Stimulated activated CD4-positive, alpha-beta T cell treated with anti-CD3 and anti-CD28 coated beads, Interleukin-4, amount 100 ng/mL, for 24 hours (primary cell): ENCODE results near the gene CLCN3.
"Not testable (repeated sequence)": the region's sequence is repeated elsewhere in the genome, so short reads cannot be mapped to it uniquely, and the experiment has no call there.

ENCODE experiments used
- DNase-seq: peaks from one replicate; pipeline ENCODE4 v3.0.0-alpha.2; 2020

Gene CLCN3

DNA sequence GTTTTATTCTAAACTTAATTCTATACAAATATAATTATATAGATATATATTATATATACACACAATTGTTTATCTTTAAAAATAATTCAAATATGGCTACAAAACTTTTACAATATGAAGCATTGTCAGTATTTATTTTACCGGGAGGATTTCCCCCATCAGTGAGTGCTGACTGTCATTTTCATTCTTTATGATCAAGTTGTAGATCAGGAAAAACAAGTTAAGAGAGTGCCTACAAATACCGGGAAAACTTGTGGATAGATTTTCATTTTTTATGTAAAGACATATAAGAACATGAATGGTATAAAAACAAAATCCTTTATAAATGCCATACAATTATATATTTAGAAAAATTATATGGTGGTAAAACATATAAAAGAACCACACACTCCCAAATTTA, 37.8 kb downstream of the CLCN3 start:
- no peak for DNase-seq

GRCh38 chr4:169658975-169659715, 38.8 kb downstream of the CLCN3 start:
- DNase-seq: no peak

GRCh38 chr4:169659716-169660670, 39.6 kb downstream of the CLCN3 start:
- peak; percentile 77 for DNase-seq

DNA sequence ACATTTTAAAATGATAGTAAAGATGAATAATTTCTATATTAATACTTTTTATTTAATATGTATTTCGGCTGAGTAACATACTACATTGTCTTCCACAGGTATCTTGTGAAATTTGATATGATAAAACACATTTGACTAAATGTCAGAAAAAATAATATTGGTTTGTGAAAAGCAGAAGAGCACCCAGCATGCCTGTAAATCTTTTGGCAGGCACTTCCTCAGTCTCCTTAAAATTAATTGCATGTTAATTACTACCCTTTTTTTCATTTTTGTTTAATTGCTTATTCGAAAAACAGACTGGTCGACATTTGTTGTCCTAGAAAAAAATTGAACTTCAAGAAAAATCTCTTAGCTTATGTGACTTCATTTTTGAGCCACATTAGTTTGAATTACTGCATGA, 40.6 kb downstream of the CLCN3 start:
- no peak for DNase-seq

- DNase-seq: no peak
Observed at GRCh38 chr4:169661761-169662160, 41.4 kb downstream of the CLCN3 start.

- no peak for DNase-seq
Observed at GRCh38 chr4:169662206-169662605, 41.8 kb downstream of the CLCN3 start.

GRCh38 chr4:169663402-169663801, 43.0 kb downstream of the CLCN3 start:
- DNase-seq: no peak

- no peak for DNase-seq
Observed at GRCh38 chr4:169663831-169664230, 43.5 kb downstream of the CLCN3 start.

DNA sequence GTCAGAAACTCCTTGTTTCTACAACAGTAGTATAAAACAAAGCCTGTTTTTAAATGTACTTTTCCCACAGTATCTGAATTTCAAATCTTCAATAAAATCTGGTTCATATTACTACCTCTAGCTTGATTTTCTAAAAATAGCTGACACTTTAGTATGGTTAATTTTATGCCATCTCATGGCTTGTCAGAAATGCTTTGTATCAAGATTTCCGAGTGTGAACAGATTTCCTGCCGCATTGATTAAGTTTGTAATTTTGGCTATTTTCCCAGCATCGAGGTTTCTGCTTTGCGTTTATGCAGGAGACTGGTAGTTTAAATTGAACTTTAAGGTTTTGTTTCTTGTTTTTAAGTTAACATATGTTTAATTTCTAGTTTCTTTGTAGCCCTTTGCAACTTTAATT, 44.2 kb downstream of the CLCN3 start:
- DNase-seq: no peak

DNA sequence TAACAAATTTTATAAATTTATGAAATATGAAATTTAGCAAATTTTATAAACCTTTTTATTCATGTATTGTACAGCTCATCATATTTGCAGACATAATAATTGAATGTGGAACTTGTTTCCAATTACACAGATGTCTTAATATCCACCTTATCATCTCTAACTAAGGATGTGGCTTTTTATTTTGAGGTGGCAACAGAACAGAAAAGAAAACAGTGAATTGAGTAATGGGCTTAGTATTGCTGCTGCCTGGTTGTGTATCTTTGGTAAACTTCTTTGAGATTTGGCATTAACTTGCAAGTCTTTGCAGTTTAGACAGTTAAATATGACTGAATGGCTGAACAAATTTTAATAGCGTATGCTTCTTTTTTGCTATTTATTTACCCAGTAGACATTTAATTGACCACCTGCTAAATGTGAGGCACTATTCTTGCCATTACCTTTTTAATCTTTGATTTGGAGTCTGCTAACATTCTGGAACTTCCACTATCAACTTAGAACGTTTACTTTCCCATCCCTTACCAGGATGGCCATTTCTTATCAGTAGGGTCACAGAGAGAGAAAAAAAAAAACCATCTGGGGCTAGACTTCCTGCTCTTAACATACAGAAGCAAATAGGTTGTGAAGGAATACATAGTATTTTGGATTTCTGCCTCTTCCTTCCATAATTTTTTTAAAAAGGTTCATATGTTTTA, 44.8 kb downstream of the CLCN3 start:
- no peak for DNase-seq

GRCh38 chr4:169668069-169668721, 47.8 kb downstream of the CLCN3 start:
- no peak for DNase-seq

DNA sequence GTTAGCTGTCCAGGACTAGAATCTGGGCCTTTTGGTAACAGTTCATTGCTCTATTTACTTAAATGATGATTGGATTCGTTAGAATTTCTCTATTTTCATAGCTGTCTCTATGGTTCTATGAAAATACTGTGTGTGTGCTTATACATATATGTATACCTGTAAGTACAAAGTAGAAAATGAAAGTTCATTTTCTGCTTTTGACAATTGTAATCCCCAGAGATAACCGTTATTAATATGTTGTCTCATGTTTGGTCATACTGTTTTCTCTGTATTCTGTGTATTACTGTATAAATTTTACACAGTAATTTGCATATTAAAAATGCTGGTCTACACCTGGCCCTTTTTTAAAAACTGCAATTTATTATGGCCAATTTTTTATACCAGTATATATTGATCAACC, 55.4 kb downstream of the CLCN3 start:
- DNase-seq: no peak

- no peak for DNase-seq
Observed at GRCh38 chr4:169677150-169677748, 56.9 kb downstream of the CLCN3 start.

DNA sequence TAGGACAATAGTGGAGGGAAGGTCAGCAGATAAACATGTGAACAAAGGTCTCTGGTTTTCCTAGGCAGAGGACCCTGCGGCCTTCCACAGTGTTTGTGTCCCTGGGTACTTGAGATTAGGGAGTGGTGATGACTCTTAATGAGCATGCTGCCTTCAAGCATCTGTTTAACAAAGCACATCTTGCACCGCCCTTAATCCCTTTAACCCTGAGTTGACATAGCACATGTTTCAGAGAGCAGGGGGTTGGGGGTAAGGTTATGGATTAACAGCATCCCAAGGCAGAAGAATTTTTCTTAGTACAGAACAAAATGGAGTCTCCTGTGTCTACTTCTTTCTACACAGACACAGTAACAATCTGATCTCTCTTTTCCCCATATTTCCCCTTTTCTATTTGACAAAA, 58.1 kb downstream of the CLCN3 start:
- DNase-seq: not testable (repeated sequence)

GRCh38 chr4:169678951-169679591, 58.7 kb downstream of the CLCN3 start:
- DNase-seq: not testable (repeated sequence)

- no peak for DNase-seq
Observed at GRCh38 chr4:169682372-169683047, 62.1 kb downstream of the CLCN3 start.

- no peak for DNase-seq
Observed at GRCh38 chr4:169689681-169690080, 69.3 kb downstream of the CLCN3 start.

GRCh38 chr4:169690787-169691186, 70.4 kb downstream of the CLCN3 start:
- no peak for DNase-seq

- DNase-seq: no peak
Observed at GRCh38 chr4:169698331-169698730, 78.0 kb downstream of the CLCN3 start.

DNA sequence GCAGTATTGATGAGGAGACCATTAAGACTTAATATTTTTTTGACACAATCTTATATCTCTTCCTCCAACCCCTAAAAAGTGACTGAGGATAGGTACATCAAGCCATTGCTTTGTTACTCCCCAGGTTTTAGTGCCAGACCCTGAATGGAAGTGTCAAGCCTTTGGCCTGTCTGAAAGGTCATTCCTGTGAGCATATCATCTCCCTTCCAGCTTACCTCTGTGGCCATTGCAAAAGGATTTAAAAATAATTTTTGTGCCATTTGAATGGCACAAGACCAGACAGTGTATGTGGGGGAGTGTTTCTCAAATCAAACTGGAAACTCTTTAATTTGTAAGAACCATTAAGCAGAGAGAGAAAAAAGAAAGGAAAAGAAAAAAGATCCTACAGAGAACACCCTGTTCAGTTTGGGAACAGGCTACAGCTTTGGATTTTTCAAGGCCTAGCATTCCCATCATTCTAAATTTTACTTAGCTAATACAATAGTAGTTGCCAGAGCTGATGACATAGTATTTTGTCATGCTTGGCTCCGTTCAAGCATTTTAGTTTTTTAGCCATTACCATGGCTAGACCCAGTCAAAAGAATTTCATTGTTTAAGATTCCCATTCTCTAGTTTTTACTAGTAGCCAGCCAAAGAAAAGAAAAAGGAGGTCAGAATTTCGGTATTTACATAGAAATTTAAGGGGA, 87.7 kb downstream of the CLCN3 start:
- no peak for DNase-seq

DNA sequence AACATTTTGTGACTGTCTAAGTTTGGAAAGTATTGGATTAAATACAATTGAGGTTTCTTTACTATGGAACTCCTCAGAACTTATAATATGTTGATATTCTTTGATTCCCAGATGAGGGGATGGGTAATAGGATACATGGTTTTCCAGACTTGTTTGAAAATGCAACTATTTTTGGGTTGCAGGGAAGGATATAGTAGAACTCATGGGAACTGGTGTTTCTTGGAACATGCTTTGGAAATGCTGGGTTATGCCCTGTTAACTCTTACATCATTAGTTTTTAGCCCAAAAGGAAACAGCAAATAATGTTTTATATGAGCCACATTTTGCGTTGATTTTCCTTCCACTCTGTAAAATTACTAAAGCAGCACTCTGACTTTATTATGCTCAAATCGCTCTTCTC, 95.4 kb downstream of the CLCN3 start:
- DNase-seq: no peak
